GM19324 (cell line): ENCODE measurements around the gene DCDC2C.
"Not testable (repeated sequence)": the region's sequence is repeated elsewhere in the genome, so short reads cannot be mapped to it uniquely, and the experiment has no call there.

Experiments used
- ATAC-seq: cut with Tn5 transposase; IDR thresholded peaks from one replicate; pipeline ENCODE4 v1.9.1; 2021; ENCODE audit warnings: mild to moderate bottlenecking, moderate library complexity; ENCODE audit not compliant: unreplicated experiment, low FRiP score

The DCDC2C gene

GRCh38 chr2:3703236-3703756 lies at the start of gene DCDC2C:
DCDC2C (plus strand) TSS chr2:3703575; CDS start chr2:3703752, 177 bp downstream.
- ATAC-seq, result no peak

GRCh38 chr2:3654011-3654410 lies 49.4 kb upstream of the DCDC2C start:
- ATAC-seq, result no peak

- no peak for ATAC-seq
These were observed 48.7 kb upstream of the DCDC2C start for GRCh38 chr2:3654531-3655225.

GRCh38 chr2:3655871-3656761 lies 47.3 kb upstream of the DCDC2C start:
- no peak for ATAC-seq

GRCh38 chr2:3656762-3657721 lies 46.3 kb upstream of the DCDC2C start:
- no peak for ATAC-seq

GRCh38 chr2:3657881-3658280 lies 45.5 kb upstream of the DCDC2C start, which contains the start of gene ALLC:
ALLC (plus strand) TSS chr2:3658200; CDS start chr2:3671158, 12,958 bp downstream.
- no peak for ATAC-seq

- ATAC-seq, result no peak
These were observed 43.6 kb upstream of the DCDC2C start for GRCh38 chr2:3659447-3660432.

- ATAC-seq, result not testable (repeated sequence)
These were observed 42.7 kb upstream of the DCDC2C start for GRCh38 chr2:3660640-3661039.

- ATAC-seq, result no peak
These were observed 42.2 kb upstream of the DCDC2C start for GRCh38 chr2:3661149-3661660.

GRCh38 chr2:3662239-3662638 lies 41.1 kb upstream of the DCDC2C start:
- no peak for ATAC-seq

- ATAC-seq, result no peak
These were observed 39.3 kb upstream of the DCDC2C start for GRCh38 chr2:3664118-3664517.

GRCh38 chr2:3664925-3665324 lies 38.5 kb upstream of the DCDC2C start:
- no peak for ATAC-seq

- ATAC-seq, result no peak
These were observed 37.3 kb upstream of the DCDC2C start for GRCh38 chr2:3665886-3666612.

GRCh38 chr2:3666613-3666975 lies 36.8 kb upstream of the DCDC2C start:
- ATAC-seq, result no peak

- no peak for ATAC-seq
These were observed 36.2 kb upstream of the DCDC2C start for GRCh38 chr2:3667151-3667631.

- no peak for ATAC-seq
These were observed 33.7 kb upstream of the DCDC2C start for GRCh38 chr2:3669656-3670055.

- ATAC-seq, result no peak
These were observed 33.0 kb upstream of the DCDC2C start for GRCh38 chr2:3670376-3670775.

- ATAC-seq, result no peak
These were observed 32.4 kb upstream of the DCDC2C start for GRCh38 chr2:3670941-3671340.
